HG02840 (cell line): ENCODE measurements around the gene ZNF382.
A peak's percentile ranks its signal among the peaks of the same experiment; 100 is the strongest.
"Not testable (repeated sequence)": the region's sequence is repeated elsewhere in the genome, so short reads cannot be mapped to it uniquely, and the experiment has no call there.

Experiments
- ATAC-seq: cut with Tn5 transposase; IDR thresholded peaks from one replicate; pipeline ENCODE4 v1.9.1; 2021; ENCODE audit warnings: mild to moderate bottlenecking, moderate library complexity, moderate number of reproducible peaks; ENCODE audit not compliant: unreplicated experiment, low FRiP score

ZNF382 gene

DNA sequence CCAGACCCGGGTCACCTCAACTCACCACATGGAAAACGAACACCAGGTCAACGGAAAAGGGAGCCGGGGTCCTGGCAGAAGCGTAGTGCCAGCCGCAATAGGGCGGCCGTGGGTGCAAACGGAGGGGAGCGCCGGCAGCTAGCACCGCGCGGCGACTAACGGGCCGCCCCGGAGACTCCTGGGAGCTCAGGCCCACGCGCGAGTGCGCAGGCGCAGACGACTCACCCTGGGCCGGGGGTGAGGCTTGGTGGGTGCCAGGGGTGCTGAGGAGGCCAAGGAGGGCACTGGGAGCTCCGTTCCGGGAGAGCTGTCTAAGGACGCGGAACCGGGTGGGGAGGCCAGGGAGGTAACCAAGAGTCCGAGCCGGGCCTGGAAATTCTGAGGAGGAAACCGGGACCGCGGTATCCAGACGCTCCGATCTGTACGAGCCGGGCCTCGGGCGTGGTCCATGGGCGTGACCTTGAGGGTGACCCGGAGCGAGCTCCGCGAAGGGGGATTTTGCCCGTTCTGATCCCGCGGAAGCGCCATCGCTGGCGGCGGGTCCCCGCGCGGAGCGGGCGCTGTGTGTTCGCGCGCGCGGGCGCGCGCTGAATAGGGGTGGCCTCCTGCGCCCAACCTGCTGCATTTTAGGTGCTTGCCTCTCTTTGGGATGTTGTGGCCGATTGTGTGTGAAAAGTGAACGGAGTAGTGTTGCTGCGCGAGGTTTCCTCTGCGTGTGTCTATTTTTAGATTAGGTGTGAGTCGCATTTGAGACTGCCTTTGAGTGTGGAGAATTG, at the start of gene ZNF382:
TSS of gene ZNF382 (plus strand) at position 213 of the 776 bp plus-strand sequence. CDS start 4,602 bp downstream, outside the sequence.
- ATAC-seq, result no peak

DNA sequence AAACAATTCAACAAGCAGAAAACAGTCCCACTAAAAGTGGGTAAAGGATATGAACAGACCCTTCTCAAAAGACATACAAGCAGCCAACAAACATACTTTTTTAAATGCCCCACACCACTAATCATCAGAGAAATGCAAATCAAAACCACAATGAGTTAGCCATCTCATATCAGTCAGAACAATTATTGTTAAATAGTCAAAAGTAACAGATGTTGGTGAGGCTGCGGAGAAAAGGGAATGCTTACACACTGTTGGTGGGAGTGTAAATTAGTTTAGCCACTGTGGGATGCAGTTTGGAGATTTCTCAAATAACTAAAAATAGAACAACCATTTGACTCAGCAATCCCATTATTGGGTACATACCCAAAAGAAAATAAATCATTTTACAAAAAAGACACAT, 40.7 kb upstream of the ZNF382 start:
- ATAC-seq, result no peak

DNA sequence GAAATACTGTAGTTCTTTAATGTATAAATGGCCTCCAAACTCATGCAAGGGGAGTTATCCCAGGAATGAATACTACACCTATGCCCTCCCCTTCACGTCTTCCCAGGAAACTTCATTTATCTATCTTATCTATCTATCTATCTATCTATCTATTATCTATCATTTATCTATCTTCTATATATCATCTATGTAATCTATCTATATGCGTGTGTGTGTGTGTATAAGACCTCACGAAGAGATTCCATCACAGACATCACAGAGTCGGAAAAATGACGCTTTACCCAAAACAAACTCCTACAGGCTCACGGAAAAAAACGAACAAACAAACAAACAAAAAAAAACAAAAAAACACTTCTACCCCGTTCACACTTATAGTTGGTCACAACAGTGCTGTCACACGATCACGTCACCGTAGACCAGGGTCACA, 32.5 kb upstream of the ZNF382 start:
- no peak for ATAC-seq

DNA sequence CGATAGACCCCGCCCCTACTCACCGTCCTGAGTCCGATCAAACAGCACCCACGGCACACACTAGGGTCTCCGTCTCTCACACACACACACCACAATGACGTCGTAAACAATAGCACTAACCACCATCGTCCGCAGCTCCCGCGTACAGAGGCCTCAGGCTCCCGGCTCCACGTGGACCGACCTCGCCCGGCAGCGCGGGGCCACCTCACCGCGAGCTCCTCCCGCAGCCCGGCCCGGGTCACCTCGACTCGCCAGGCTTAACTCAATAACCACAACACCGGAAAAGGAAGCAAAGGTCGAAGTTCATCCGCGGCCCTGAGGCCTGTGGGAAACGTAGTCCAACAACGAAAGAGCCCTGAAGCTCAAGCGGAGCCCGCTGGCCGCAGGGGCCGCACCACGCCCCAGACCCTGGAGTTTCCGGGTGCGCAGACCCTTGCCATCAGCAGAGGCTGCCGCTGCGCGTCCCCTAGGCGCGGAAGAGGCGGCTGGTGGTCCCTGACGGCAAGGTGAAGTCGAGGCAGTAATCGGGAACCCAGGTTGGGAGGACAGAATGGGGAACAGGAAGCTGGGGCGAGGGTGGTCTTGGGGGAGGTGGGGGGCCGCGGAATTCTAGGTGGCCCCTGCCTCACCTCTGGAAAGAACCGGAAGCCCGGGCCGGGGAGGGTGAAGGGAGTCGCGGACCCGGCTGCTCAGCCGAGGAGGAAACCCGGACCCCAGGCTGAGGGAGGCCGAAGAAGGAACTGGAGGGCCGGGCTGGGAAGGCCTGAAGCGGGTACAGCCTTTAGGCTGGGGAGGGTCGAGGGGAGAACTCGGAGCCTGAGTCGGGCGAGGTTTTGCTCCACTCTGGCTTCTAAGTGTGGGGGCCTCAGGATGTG, 31.9 kb upstream of the ZNF382 start, which contains the start of gene ZNF529:
TSS of gene ZNF529 (minus strand) at position 273 of the 875 bp plus-strand sequence. CDS start 946 bp downstream, outside the sequence.
- peak; percentile 89 for ATAC-seq

DNA sequence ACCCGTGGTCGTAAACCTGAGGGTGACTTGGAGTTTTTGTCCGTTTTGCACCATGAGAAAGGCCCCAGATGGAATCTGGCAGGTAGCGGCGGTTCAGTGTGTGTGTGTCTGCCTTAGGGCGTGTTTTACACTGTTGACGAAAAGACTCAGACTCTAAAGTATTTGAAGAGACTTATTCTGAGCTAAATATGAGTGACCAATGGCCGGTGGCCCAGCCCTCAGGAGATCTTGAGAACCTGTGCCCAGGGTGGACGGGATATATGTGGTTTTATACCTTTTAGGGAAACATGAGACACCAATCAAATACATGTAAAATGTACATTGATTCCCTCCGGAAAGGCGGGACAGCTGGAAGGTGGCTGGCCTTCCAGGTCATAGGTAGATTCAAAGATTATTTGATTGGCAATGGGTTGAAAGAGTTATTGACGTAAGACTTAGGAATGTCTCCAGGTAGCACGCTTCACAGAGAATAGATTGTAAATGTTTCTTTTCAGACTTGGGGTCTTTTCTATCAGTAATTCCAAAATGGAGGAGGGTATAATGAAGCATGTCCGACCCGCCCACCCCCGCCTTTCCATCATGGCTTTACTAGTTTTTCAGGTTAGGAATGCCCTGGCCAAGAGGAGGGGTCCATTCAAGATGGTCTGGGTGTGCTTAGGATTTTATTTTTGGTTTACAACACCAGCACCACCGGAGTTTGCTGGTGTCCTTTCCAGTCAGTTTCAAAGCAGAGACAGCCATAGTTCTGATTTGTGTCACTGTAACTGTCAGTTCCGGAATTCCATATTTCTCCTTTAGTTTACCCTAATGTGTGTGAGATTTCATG, 31.0 kb upstream of the ZNF382 start:
- ATAC-seq, result no peak

DNA sequence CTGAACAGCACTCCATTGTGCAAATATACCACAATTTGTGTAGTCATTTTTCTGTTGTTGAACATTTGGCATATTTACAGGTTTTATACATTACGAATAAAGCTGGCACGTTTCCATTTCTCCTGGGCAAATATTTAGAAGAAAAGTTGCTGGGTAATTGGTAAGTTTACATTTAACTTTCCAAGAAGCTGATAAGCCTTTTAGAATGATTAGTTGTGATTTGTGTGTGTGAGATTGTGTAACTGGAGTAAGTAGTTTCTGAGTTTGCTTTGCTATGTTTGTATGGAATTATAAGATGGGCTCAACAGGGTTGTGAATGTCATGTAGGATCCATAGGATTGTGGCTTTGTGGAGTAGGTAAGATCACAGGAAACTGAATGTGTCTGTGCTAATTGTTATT, 30.4 kb upstream of the ZNF382 start:
- ATAC-seq, result no peak

DNA sequence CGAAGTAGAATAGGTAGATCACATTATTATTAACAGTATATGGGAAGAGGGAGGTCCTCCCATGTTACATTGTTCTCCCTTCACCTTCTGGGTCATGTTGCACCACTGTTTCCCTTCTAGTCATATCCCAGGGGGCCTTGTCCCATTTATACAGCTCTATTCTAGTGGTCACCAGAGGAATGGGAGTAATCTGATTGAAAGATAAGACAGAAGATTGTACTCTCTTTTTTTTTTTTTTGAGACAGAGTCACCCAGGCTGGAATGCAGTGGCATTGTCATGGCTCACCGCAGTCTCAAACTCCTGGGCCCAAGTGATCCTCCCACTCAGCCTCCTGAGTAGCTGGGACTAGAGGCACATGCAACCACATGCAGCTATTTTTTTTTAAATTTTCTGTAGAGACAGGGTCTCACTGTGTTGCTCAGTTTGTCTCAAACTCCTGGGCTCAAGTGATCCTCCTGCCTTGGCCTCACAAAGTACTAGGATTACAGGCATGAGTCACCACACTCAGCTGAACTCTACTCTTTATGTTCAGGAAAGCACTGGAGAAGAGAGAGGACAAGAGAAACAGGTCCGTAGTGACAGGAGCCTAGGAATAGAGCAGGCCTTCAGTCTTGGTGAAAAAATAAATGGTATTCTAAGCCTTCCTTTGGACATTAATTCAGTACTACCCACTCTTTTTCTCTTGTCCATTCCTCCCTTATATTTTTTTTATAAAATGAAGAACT, 27.7 kb upstream of the ZNF382 start:
- ATAC-seq, result no peak

DNA sequence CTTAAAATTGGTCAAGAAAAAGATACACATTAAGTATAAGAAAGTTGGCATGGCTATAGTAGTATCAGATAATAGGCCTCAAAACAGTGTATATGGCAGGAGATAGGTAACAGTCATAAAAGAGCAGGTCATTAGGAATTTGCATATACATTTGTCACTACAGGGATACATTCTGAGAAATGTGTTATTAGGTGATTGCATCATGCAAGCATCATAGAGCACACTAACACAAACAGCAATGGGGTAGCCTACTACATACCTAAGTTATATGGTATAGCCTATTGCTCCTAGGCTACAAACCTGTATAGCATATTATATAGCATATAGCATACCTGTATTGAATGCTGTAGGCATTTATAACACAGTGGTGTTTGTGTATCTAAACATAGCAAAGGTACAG, 25.9 kb upstream of the ZNF382 start:
- no peak for ATAC-seq

DNA sequence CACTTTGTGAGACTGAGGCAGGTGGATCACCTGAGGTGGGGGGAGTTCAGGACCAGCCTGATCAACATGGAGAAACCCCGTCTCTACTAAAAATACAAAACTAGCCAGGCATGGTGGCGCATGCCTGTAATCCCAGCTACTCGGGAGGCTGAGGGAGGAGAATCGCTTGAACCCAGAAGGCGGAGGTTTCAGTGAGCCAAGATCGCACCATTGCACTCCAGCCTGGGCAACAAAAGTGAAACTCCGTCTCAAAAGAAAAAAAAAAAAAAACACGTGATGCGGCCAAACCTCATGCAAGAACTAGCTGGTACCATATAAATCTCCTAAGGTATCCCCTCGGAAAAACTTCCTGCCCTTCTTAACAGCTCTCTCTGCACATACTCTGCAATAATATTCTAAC, 2.4 kb upstream of the ZNF382 start:
- ATAC-seq, result not testable (repeated sequence)

DNA sequence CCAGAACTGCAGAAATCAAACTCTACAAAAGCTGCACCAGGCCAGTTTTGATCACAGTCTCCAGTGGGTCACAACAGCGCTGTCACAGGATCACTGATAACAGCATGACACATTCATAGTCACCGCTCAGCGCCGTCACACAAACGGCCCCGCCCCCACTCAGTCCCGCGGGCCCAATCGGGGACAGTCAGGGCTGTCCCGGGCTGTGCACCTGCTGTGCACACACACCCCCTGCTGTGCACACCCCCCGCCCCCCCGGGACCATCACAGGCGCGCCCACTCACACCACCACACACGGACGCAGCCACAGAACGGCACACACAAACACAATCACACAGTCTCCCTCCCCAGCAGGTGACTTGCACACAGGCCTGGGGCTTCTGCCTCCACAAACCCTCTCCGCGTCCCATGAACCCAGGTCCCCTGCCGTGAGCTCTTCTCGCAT, 435 bp upstream of the ZNF382 start:
- ATAC-seq, result no peak

DNA sequence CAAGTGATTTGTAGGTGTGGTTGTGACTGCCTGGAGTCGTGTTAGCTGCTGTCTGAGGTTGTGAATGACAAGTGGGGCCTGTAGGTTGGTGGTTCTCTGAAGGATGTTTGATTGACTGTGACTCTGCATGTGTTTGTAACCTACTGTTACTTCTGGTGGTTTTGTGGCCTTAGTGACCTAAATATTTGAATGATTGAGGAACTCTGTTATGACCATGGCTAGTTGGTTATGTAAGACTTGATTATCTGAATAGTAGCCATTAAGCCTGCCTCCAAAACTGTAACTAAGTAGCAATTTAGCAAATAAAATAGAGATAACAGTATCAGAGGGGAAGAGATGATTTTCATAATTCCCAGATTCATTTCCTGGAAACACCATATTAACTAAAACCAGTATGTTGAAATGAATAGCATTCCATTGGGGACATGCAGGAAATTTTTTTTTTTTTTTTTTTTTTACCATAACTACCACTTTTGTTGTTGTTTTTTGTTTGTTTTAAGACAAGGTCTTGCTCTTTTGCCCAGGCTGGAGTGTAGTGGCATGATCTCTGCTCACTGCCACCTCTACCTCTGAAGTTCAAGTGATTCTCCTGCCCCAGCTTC, 865 bp downstream of the ZNF382 start:
- ATAC-seq, result no peak

DNA sequence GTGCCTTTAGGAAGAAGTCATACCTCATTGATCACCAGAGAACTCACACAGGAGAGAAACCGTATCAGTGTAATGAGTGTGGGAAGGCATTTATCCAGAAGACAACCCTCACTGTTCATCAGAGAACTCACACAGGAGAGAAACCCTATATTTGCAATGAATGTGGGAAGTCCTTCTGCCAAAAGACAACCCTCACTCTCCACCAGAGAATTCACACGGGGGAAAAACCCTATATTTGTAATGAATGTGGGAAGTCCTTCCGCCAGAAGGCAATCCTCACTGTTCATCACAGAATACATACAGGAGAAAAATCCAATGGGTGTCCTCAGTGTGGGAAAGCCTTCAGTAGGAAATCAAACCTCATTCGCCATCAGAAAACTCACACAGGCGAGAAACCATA, 21.9 kb downstream of the ZNF382 start:
- no peak for ATAC-seq

DNA sequence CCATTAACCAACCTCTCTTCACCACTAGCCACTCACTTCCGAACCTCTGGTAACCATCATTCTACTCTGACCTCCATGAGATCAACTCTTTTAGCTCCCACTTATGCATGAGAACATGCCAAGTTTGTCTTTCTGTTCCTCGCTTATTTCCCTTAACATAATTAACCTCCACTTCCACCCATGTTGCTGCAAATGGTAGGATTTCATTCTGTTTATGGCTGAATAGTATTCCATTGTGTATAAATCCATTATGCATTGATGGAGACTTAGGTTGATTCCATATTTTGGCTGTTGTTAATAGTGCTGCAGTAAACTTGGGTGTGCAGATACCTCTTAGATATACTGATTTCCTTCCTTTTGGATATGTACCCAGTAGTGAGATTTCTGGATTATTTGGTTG, 30.2 kb downstream of the ZNF382 start:
- no peak for ATAC-seq

DNA sequence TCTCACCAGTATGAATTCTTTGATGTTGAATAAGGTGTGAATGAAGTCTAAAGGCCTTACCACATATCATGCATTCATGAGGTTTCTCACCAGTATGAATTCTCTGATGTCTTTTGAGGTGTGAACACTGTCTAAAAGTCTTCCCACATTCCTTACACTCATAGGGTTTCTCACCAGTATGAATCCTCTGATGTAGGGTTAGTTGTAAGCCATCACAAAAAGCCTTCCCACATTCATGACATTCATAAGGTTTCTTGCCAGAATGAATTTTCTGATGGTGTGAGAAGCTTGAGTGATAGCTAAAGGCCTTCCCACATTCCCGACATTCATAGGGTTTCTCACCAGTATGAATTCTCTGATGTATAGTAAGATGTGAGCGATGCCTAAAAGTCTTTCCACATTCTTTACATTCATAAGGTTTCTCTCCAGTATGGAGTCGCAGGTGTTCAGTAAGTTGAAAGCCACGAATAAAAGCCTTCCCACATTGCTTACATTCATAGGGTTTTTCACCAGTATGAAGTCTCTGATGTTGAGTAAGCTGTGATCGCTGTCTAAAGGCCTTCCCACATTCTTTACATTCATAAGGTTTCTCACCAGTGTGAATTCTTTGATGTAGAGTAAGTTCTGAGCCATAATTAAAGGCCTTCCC, 33.9 kb downstream of the ZNF382 start:
- ATAC-seq, result no peak

DNA sequence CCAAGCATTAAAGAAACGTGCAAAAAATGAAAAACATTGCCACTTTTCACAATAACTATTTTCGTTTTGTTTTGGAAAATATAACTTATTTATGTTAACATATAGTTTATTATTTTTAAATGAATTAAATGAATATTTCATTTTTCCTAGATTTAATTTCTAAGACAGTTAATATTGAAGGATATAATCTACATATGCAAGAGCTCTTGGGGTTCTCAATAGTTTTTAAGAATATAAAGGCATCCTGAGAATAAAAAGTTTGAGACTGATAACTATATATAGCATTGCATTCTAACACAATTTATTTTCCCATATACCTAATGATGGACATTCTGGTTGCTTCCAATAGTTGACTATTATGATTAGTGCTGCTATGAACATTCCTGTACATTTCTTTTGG, 41.6 kb downstream of the ZNF382 start:
- ATAC-seq, result no peak

DNA sequence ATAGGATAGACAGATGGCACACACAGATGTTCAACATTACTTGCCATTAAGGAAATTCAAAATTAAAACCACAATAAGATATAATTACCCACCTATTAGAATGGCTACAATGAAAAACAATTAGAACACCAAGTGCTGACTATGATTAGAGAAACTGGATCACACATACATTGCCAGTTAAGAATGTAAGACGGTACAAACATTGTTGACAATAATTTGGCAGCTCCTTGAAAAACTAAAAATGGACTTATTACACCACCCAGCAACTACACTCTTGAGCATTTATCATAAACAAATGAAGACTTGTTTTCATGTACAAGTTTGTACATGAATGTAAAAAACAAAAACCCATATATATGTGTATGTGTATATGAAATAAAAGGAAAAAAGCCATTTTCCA, 47.8 kb downstream of the ZNF382 start:
- ATAC-seq, result no peak

DNA sequence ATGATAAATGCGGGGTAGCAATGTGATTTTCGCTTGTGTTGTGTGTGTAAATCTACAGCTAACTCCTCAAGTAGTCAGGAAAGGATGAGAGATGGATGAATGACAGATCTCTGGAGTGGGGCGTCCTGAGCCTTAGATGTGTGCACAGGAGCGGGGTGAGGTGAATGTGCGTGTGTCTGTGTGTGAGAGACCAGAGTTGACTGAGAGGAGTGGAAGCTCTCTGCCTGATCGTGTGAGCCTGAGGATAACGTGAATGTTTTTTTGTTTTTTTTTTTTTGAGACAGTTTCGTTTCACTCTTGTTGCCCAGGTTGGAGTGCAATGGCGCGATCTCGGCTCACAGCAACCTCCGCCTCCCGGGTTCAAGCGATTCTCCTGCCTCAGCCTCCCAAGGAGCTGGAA, 60.7 kb downstream of the ZNF382 start:
- no peak for ATAC-seq

DNA sequence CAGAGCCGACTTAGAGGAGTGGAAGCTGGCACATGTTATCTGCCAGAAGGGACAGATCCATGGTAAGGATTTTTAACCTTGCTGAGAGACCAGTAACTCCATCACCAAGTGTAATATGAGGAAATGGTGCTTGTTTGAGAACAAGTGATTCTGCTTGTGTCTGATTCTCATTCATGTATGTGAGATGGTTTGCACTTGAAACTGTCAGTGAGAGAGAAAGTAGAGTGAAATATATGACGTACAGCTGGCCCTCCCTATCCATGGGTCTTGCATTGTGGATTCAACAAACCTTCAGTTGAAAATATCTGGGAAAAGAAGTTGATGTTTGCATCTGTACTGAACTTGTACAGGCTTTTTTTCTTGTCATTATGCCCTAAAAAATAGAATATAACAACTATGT, 63.5 kb downstream of the ZNF382 start:
- no peak for ATAC-seq

DNA sequence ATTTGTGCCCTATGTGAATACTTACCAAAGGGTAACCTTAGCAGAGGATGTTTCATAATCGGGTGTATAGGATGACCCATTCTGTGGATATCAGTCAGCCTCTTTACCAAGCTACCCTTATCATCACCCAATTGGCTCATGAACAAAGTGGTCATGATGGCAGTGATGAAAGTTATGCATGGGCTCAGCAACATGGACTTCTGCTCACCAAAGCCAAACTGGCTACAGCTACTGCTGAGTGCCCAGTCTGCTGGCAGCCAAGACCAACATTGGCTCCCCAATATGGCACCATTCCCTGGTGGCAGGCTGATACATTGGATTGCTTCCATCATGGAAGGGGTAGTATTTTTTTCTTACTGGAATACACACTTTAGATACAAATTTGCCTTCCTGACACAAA, 67.3 kb downstream of the ZNF382 start:
- ATAC-seq, result no peak
